Sigmoid colon (tissue), 4 donors: ENCODE data around the gene FBXL7.

ENCODE experiments used
- CTCF ChIP-seq, 4 experiments: fragments of 450-650 bp in 3 of 4; fragments of 200-600 bp in 1 of 4; IDR thresholded peaks; one replicate each; pipeline ENCODE4 v1.5.1; 2016 to 2019; ENCODE audit warnings: antibody characterized with exemption in 4 of 4, mild to moderate bottlenecking in 3 of 4, moderate library complexity in 2 of 4
- EP300 ChIP-seq, 4 donors: sonication (generic); formaldehyde crosslinking; IDR thresholded peaks; one replicate each; pipeline ENCODE4 v1.6.1; 2017; ENCODE audit warnings: antibody characterized with exemption in 4 of 4
- POLR2A ChIP-seq, 2 donors: fragments of 450-650 bp; IDR thresholded peaks; one replicate each; pipeline ENCODE4 v1.6.1; 2016; ENCODE audit warnings: antibody characterized with exemption in 2 of 2, mild to moderate bottlenecking in 2 of 2, moderate library complexity in 2 of 2
- POLR2AphosphoS5 ChIP-seq, 4 donors: sonication (generic); formaldehyde crosslinking; IDR thresholded peaks; one replicate each; pipeline ENCODE4 v1.6.1; 2017; ENCODE audit warnings: antibody characterized with exemption in 4 of 4

GRCh38 chr5:15643731-15644130 lies 143.8 kb downstream of the FBXL7 start:
- TF ChIP-seq CTCF (IDR thresholded peaks at IDR 0.05) (no peak), POLR2A (IDR thresholded peaks at IDR 0.05) (no peak), POLR2AphosphoS5 (IDR thresholded peaks at IDR 0.05) (no peak), EP300 (IDR thresholded peaks at IDR 0.05) (no peak)
